ENCODE results near the gene SMYD4.
"Not testable (repeated sequence)": the region's sequence is repeated elsewhere in the genome, so short reads cannot be mapped to it uniquely, and the experiment has no call there.

The SMYD4 gene

GRCh38 chr17:1746975-1747543, 82.6 kb downstream of the SMYD4 start:
- Histone ChIP-seq H3K27me3 (ENCODE audit: control insufficient read depth, insufficient read depth, low read length) (no peaks in the 10 kb centered on the region), H3K36me3 (ENCODE audit: insufficient read depth, low read length) (no peaks in the 10 kb centered on the region), H3K4me2 (ENCODE audit: low read length) (no peak overlapping the region), H3K4me1 (ENCODE audit: control insufficient read depth, insufficient read depth, low read length) (peaks cover 6% of the 10 kb centered on the region), H3K4me3 (ENCODE audit: low read length) (no peak overlapping the region), H3K9ac (ENCODE audit: low read depth, low read length) (no peak overlapping the region), H3K9me3 (replicated peaks; ENCODE audit: low read length) (peaks cover 2% of the 10 kb centered on the region)

- Histone ChIP-seq H3K27me3 (ENCODE audit: control insufficient read depth, insufficient read depth, low read length) (no peaks in the 10 kb centered on the region), H3K4me1 (ENCODE audit: control insufficient read depth, insufficient read depth, low read length) (peaks cover 6% of the 10 kb centered on the region), H3K9ac (ENCODE audit: low read depth, low read length) (no peak overlapping the region), H3K4me3 (ENCODE audit: low read length) (no peak overlapping the region), H3K9me3 (replicated peaks; ENCODE audit: low read length) (peaks cover 2% of the 10 kb centered on the region), H3K4me2 (ENCODE audit: low read length) (no peak overlapping the region), H3K36me3 (ENCODE audit: insufficient read depth, low read length) (no peaks in the 10 kb centered on the region)
Measured at GRCh38 chr17:1745513-1746020, 84.1 kb downstream of the SMYD4 start.

GRCh38 chr17:1744551-1745512, 84.9 kb downstream of the SMYD4 start:
- peaks cover 6% of the 10 kb centered on the region for H3K4me1 ChIP-seq (ENCODE audit: control insufficient read depth, insufficient read depth, low read length)
- H3K36me3 ChIP-seq (ENCODE audit: insufficient read depth, low read length): no peaks in the 10 kb centered on the region
- peaks cover 2% of the 10 kb centered on the region for H3K9me3 ChIP-seq (replicated peaks; ENCODE audit: low read length)
- peak overlapping the region; percentile 51 for H3K4me2 ChIP-seq (ENCODE audit: low read length)
- no peak overlapping the region for H3K9ac ChIP-seq (ENCODE audit: low read depth, low read length)
- H3K4me3 ChIP-seq (ENCODE audit: low read length): no peak overlapping the region
- no peaks in the 10 kb centered on the region for H3K27me3 ChIP-seq (ENCODE audit: control insufficient read depth, insufficient read depth, low read length)

- Histone ChIP-seq H3K27me3 (ENCODE audit: control insufficient read depth, insufficient read depth, low read length) (no peaks in the 10 kb centered on the region), H3K4me2 (ENCODE audit: low read length) (no peak overlapping the region), H3K36me3 (ENCODE audit: insufficient read depth, low read length) (peaks cover 1% of the 10 kb centered on the region), H3K9ac (ENCODE audit: low read depth, low read length) (no peak overlapping the region), H3K4me1 (ENCODE audit: control insufficient read depth, insufficient read depth, low read length) (peaks cover 6% of the 10 kb centered on the region), H3K9me3 (replicated peaks; ENCODE audit: low read length) (no peaks in the 10 kb centered on the region), H3K4me3 (ENCODE audit: low read length) (no peak overlapping the region)
Measured at GRCh38 chr17:1743088-1743439, 86.6 kb downstream of the SMYD4 start.

- Histone ChIP-seq H3K9ac (ENCODE audit: low read depth, low read length) (no peak within 1 kb of the TSS), H3K4me3 (ENCODE audit: low read length) (no peak within 1 kb of the TSS)
Measured at GRCh38 chr17:1742371-1743087, 87.2 kb downstream of the SMYD4 start, which contains the start of gene SERPINF2. Gene SERPINF2 (plus strand): TSS chr17:1742871. CDS start chr17:1744996, 2,125 bp downstream.

GRCh38 chr17:1741899-1742298, 87.8 kb downstream of the SMYD4 start:
- not testable (repeated sequence) for H3K9ac ChIP-seq (ENCODE audit: low read depth, low read length); H3K4me1 ChIP-seq (ENCODE audit: control insufficient read depth, insufficient read depth, low read length); H3K27me3 ChIP-seq (ENCODE audit: control insufficient read depth, insufficient read depth, low read length); H3K4me3 ChIP-seq (ENCODE audit: low read length); H3K4me2 ChIP-seq (ENCODE audit: low read length); H3K9me3 ChIP-seq (replicated peaks; ENCODE audit: low read length)
- peaks cover 13% of the 10 kb centered on the region for H3K36me3 ChIP-seq (ENCODE audit: insufficient read depth, low read length)

More at GRCh38 chr17:1742371-1743087, 87.2 kb downstream of the SMYD4 start, which contains the start of gene SERPINF2:
- Histone ChIP-seq H3K27me3 (ENCODE audit: control insufficient read depth, insufficient read depth, low read length) (no peaks in the 10 kb centered on the region), H3K4me2 (ENCODE audit: low read length) (no peak within 1 kb of the TSS), H3K4me1 (ENCODE audit: control insufficient read depth, insufficient read depth, low read length) (peaks cover 6% of the 10 kb centered on the region), H3K36me3 (ENCODE audit: insufficient read depth, low read length) (peaks cover 7% of the 10 kb centered on the region), H3K9me3 (replicated peaks; ENCODE audit: low read length) (no peaks in the 10 kb centered on the region)

GRCh38 chr17:1737531-1738291, 92.0 kb downstream of the SMYD4 start:
- Histone ChIP-seq H3K9ac (ENCODE audit: low read depth, low read length) (no peak overlapping the region), H3K9me3 (replicated peaks; ENCODE audit: low read length) (no peaks in the 10 kb centered on the region), H3K36me3 (ENCODE audit: insufficient read depth, low read length) (peaks cover 24% of the 10 kb centered on the region), H3K27me3 (ENCODE audit: control insufficient read depth, insufficient read depth, low read length) (no peaks in the 10 kb centered on the region), H3K4me2 (ENCODE audit: low read length) (no peak overlapping the region), H3K4me1 (ENCODE audit: control insufficient read depth, insufficient read depth, low read length) (peaks cover 12% of the 10 kb centered on the region), H3K4me3 (ENCODE audit: low read length) (no peak overlapping the region)

- Histone ChIP-seq H3K4me3 (ENCODE audit: low read length) (no peak overlapping the region), H3K36me3 (ENCODE audit: insufficient read depth, low read length) (peaks cover 29% of the 10 kb centered on the region), H3K4me2 (ENCODE audit: low read length) (peak overlapping the region; percentile 66), H3K9ac (ENCODE audit: low read depth, low read length) (no peak overlapping the region), H3K9me3 (replicated peaks; ENCODE audit: low read length) (no peaks in the 10 kb centered on the region), H3K27me3 (ENCODE audit: control insufficient read depth, insufficient read depth, low read length) (no peaks in the 10 kb centered on the region), H3K4me1 (ENCODE audit: control insufficient read depth, insufficient read depth, low read length) (peaks cover 13% of the 10 kb centered on the region)
Measured at GRCh38 chr17:1736348-1737281, 93.1 kb downstream of the SMYD4 start.

GRCh38 chr17:1735834-1736347, 93.8 kb downstream of the SMYD4 start:
- Histone ChIP-seq H3K4me1 (ENCODE audit: control insufficient read depth, insufficient read depth, low read length) (peaks cover 20% of the 10 kb centered on the region), H3K27me3 (ENCODE audit: control insufficient read depth, insufficient read depth, low read length) (no peaks in the 10 kb centered on the region), H3K9me3 (replicated peaks; ENCODE audit: low read length) (no peaks in the 10 kb centered on the region), H3K4me3 (ENCODE audit: low read length) (no peak overlapping the region), H3K9ac (ENCODE audit: low read depth, low read length) (no peak overlapping the region), H3K4me2 (ENCODE audit: low read length) (no peak overlapping the region), H3K36me3 (ENCODE audit: insufficient read depth, low read length) (peaks cover 29% of the 10 kb centered on the region)

- H3K9ac ChIP-seq (ENCODE audit: low read depth, low read length): no peak overlapping the region
- H3K4me2 ChIP-seq (ENCODE audit: low read length): no peak overlapping the region
- peaks cover 29% of the 10 kb centered on the region for H3K36me3 ChIP-seq (ENCODE audit: insufficient read depth, low read length)
- peaks cover 25% of the 10 kb centered on the region for H3K4me1 ChIP-seq (ENCODE audit: control insufficient read depth, insufficient read depth, low read length)
- H3K4me3 ChIP-seq (ENCODE audit: low read length): no peak overlapping the region
- no peaks in the 10 kb centered on the region for H3K9me3 ChIP-seq (replicated peaks; ENCODE audit: low read length)
- H3K27me3 ChIP-seq (ENCODE audit: control insufficient read depth, insufficient read depth, low read length): no peaks in the 10 kb centered on the region
Measured at GRCh38 chr17:1735418-1735817, 94.3 kb downstream of the SMYD4 start.
